Trophoblast cell (in vitro differentiated cells and primary cell): ENCODE measurements around the gene TDRD5.

ENCODE experiments used
- DNase-seq, 2 donors: peaks; one replicate each; pipeline ENCODE4 v3.0.0-alpha.2; 2016
- H2AFZ ChIP-seq: 2 replicates; pipeline ENCODE4 v1.6.1; 2013; ENCODE audit warnings: low read length, moderate library complexity, mild to moderate bottlenecking; ENCODE audit not compliant: insufficient read depth, poor library complexity
- H2AK5ac ChIP-seq: 2 replicates; pipeline ENCODE4 v1.6.1; 2013; ENCODE audit warnings: mild to moderate bottlenecking, low read length
- H2BK120ac ChIP-seq: 2 replicates; pipeline ENCODE4 v1.6.1; 2013; ENCODE audit warnings: low read length, mild to moderate bottlenecking, moderate library complexity; ENCODE audit not compliant: insufficient read depth, poor library complexity
- H2BK12ac ChIP-seq: 2 replicates; pipeline ENCODE4 v1.6.1; 2013; ENCODE audit warnings: mild to moderate bottlenecking, low read length, moderate library complexity
- H2BK5ac ChIP-seq: 2 replicates; pipeline ENCODE4 v1.6.1; 2013; ENCODE audit warnings: low read length, low read depth, moderate library complexity, mild to moderate bottlenecking; ENCODE audit not compliant: poor library complexity
- H3K14ac ChIP-seq: 2 replicates; pipeline ENCODE4 v1.6.1; 2013; ENCODE audit warnings: mild to moderate bottlenecking, low read length
- H3K18ac ChIP-seq: 2 replicates; pipeline ENCODE4 v1.6.1; 2013; ENCODE audit warnings: mild to moderate bottlenecking, low read length
- H3K23ac ChIP-seq: 2 replicates; pipeline ENCODE4 v1.6.1; 2013; ENCODE audit warnings: low read length
- H3K27ac ChIP-seq: 2 replicates; pipeline ENCODE4 v1.5.1; 2013; ENCODE audit warnings: low read depth, mild to moderate bottlenecking, inconsistent platforms, low read length, moderate library complexity
- H3K27me3 ChIP-seq: 2 replicates; pipeline ENCODE4 v1.6.1; 2013; ENCODE audit warnings: inconsistent platforms, mild to moderate bottlenecking, low read length, moderate library complexity; ENCODE audit not compliant: insufficient read depth
- H3K36me3 ChIP-seq, 2 experiments: 1 replicate in 1 of 2; 2 replicates in 1 of 2; pipeline ENCODE4 v1.6.1; 2013; ENCODE audit warnings: low read length in 2 of 2, mild to moderate bottlenecking in 2 of 2, moderate library complexity in 1 of 2; ENCODE audit not compliant: insufficient read depth in 2 of 2, control insufficient read depth in 1 of 2
- H3K4ac ChIP-seq: 2 replicates; pipeline ENCODE4 v1.6.1; 2013; ENCODE audit warnings: low read depth, mild to moderate bottlenecking, low read length, moderate library complexity
- H3K4me1 ChIP-seq, 2 experiments: 1 replicate in 1 of 2; 2 replicates in 1 of 2; pipeline ENCODE4 v1.6.1; 2013; ENCODE audit warnings: low read length in 2 of 2, mild to moderate bottlenecking in 2 of 2, moderate library complexity in 1 of 2; ENCODE audit not compliant: insufficient read depth in 2 of 2, control insufficient read depth in 1 of 2
- H3K4me2 ChIP-seq: 2 replicates; pipeline ENCODE4 v1.6.1; 2013; ENCODE audit warnings: inconsistent platforms, mild to moderate bottlenecking, low read length, moderate library complexity
- H3K4me3 ChIP-seq: 2 replicates; pipeline ENCODE4 v1.5.1; 2013; ENCODE audit warnings: mild to moderate bottlenecking, low read depth, low read length, inconsistent platforms
- H3K79me1 ChIP-seq: one replicate; pipeline ENCODE4 v1.6.1; 2013; ENCODE audit warnings: low read length
- H3K79me2 ChIP-seq: 2 replicates; pipeline ENCODE4 v1.6.1; 2013; ENCODE audit warnings: low read length, mild to moderate bottlenecking; ENCODE audit not compliant: control insufficient read depth, insufficient read depth, poor library complexity
- H3K9ac ChIP-seq: 2 replicates; pipeline ENCODE4 v1.6.1; 2013; ENCODE audit warnings: mild to moderate bottlenecking, low read length
- H3K9me3 ChIP-seq: 2 replicates; pipeline ENCODE4 v1.6.1; 2013; ENCODE audit warnings: low read depth, mild to moderate bottlenecking, control low read depth, inconsistent platforms, low read length; ENCODE audit not compliant: insufficient read depth
- H4K12ac ChIP-seq: 2 replicates; pipeline ENCODE4 v1.6.1; 2013; ENCODE audit warnings: low read depth, mild to moderate bottlenecking, low read length, moderate library complexity
- H4K8ac ChIP-seq: 2 replicates; pipeline ENCODE4 v1.6.1; 2013; ENCODE audit warnings: low read depth, mild to moderate bottlenecking, low read length, moderate library complexity
- H4K91ac ChIP-seq: one replicate; pipeline ENCODE4 v1.6.1; 2013; ENCODE audit warnings: low read depth, mild to moderate bottlenecking, low read length, moderate library complexity
- WGBS: extraction: QIAGEN DNeasy Blood & Tissue Kit; methylation state at CpG from one replicate; pipeline ENCODE4 v1.1.7; 2013; ENCODE audit warnings: missing lambda C conversion rate; ENCODE audit not compliant: insufficient read length, insufficient coverage; ENCODE audit errors: extremely low coverage; 5-methylcytosine and 5-hydroxymethylcytosine counted together

TDRD5 gene

DNA sequence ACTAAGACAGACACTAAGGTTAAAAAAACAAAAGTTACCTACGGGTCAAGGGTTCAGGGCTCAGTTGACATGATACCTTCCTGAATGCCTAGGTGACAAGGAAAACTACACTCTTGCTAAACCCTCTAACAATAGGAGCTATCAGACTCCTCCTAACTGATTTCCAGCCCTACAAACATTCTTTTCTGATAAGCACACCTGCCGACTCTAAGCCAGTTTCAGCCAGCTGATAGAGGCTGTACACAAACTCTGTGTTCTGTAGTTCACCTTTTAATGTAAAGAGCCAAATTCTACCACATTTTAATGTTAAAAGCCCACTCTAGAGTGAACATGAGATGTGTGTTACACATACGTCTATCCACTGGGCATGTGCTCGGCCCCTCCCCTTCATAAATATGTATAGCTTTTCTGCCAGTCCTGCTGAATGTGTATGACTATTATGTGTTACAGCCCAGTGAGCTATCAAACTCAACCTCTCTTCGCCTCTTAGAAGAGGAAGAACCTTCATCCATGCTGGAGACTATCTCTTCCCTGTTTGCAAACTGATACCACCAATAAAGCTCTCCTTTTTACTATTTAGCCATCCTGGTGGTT, 111.4 kb downstream of the TDRD5 start:
- Histone ChIP-seq H3K4ac (no peak overlapping the region), H3K79me2 (no peaks in the 10 kb centered on the region), H3K9me3 (no peaks in the 10 kb centered on the region), H2AK5ac (no peak overlapping the region), H4K8ac (no peak overlapping the region), H4K91ac (no peak overlapping the region), H3K18ac (no peak overlapping the region), H2BK5ac (no peak overlapping the region), H2BK120ac (no peak overlapping the region), H2BK12ac (no peak overlapping the region), H3K27me3 (no peaks in the 10 kb centered on the region), H3K4me3 (no peak overlapping the region), H3K23ac (no peak overlapping the region), H3K27ac (no peak overlapping the region), H2AFZ (no peak overlapping the region), H4K12ac (no peak overlapping the region), H3K79me1 (no peaks in the 10 kb centered on the region), H3K4me1 (no peaks in the 10 kb centered on the region), H3K14ac (no peak overlapping the region), H3K36me3 (no peaks in the 10 kb centered on the region), H3K9ac (no peak overlapping the region), H3K4me2 (no peak overlapping the region)
- peak in 1 of 2 donors; percentile 3 for DNase-seq
- no CpG with 5 or more reads among the region's 5 CpGs for WGBS

DNA sequence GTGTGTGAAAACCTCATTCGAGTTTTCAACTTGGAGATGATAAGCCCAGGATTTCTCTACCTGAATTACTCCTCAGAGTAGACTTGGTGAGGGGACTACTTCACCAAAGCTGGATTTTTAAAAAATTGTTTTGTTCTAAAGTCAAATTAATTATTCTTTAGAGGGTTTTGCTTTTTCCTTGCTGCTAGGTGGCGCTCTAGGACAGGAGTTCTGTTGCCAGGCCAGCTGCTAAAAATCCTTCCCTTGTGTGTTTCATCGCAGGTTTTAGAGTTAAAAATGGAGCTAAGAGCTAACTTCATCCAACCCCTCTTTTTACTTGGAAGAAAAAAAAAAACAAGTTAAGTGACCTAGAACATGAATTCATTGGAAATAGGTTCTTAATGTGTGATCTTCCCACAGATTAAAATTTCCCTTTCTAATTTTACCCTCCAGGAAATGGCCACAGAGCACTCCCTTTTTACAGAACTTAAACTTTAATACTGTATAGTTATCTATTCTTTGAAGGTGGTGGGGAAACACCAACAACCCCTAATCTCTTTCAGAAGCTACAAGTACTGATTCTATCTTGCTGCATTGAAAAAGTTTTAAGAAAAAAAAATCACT, 114.8 kb downstream of the TDRD5 start:
- no peaks in the 10 kb centered on the region for H3K9me3 ChIP-seq
- H3K4ac ChIP-seq, result no peak overlapping the region
- H3K79me2 ChIP-seq, result no peaks in the 10 kb centered on the region
- no peaks in the 10 kb centered on the region for H3K36me3 ChIP-seq
- H3K14ac ChIP-seq, result no peak overlapping the region
- H4K12ac ChIP-seq, result no peak overlapping the region
- H3K27me3 ChIP-seq, result no peaks in the 10 kb centered on the region
- no peak overlapping the region for H2AFZ ChIP-seq
- H2BK5ac ChIP-seq, result no peak overlapping the region
- no peak overlapping the region for H2BK120ac ChIP-seq
- no peaks in the 10 kb centered on the region for H3K4me1 ChIP-seq
- DNase-seq, result peak; percentile 18 to 79
- no peak overlapping the region for H4K91ac ChIP-seq
- no CpG with 5 or more reads among the region's 3 CpGs for WGBS
- no peak overlapping the region for H2BK12ac ChIP-seq
- H3K27ac ChIP-seq, result no peak overlapping the region
- no peak overlapping the region for H3K4me2 ChIP-seq
- H2AK5ac ChIP-seq, result no peak overlapping the region
- no peaks in the 10 kb centered on the region for H3K79me1 ChIP-seq
- H3K23ac ChIP-seq, result no peak overlapping the region
- no peak overlapping the region for H4K8ac ChIP-seq
- H3K18ac ChIP-seq, result no peak overlapping the region
- H3K9ac ChIP-seq, result no peak overlapping the region
- H3K4me3 ChIP-seq, result no peak overlapping the region

DNA sequence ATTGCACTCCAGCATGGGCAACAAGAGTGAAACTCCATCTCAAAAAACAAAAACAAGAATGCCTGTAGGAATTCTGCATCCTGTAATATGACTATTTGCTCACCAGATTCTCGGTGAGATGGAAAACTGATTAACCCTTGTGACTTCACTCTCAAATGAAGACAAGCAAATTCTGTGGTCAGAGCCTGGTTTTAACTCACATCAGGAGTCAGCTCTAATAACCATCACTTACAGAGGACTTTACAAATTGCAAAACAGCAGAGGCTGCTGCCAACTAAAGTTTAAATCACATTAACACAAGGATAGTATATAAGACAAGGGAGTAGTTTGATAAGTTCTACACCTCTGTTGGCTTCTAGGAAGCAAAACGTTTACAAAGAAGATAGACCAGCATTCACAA, 115.8 kb downstream of the TDRD5 start:
- no CpG with 5 or more reads among the region's 2 CpGs for WGBS

DNA sequence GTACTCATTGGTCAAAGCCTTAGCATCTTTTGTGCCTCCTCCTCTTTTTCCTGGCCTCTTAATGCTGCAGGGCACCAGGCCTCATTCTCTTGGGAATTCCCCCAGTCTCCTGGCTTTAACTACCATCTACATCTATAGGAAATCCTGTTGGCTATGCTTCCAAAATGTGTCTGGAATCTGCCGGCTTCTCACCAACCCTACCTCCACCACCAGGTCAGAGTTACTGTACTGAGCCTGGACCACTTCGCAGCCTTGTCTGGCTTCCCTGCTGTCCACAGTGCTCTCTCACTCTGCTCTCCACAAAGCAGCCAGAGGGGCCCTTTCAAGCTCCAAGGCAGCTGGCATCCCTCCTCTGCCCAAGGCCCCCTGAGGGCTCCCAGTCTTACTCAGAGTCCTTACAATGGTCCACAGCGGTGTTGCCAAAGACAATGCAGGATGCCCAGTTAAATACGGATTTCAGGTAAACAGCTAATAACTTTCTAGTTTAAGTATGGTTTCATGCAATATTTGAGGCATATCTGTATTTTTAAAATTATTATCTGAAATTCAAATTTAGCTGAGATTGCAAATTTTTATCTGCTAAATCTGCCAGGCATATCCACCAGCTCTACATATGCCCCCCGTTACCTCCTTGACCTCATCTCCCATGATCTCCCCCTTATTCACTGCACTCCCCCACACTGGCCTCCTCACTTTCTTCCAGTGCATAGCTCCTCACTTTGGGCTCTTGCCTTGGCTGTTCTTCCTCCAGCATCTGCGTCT, 117.0 kb downstream of the TDRD5 start:
- no peak overlapping the region for H3K18ac ChIP-seq
- H3K79me1 ChIP-seq, result no peaks in the 10 kb centered on the region
- no peak overlapping the region for H2BK5ac ChIP-seq
- no peak overlapping the region for H4K91ac ChIP-seq
- no peak overlapping the region for H3K4me3 ChIP-seq
- no peak overlapping the region for H3K9ac ChIP-seq
- H3K23ac ChIP-seq, result no peak overlapping the region
- H3K36me3 ChIP-seq, result no peaks in the 10 kb centered on the region
- no peak overlapping the region for H4K8ac ChIP-seq
- no peak overlapping the region for H3K14ac ChIP-seq
- H2AFZ ChIP-seq, result no peak overlapping the region
- no peaks in the 10 kb centered on the region for H3K4me1 ChIP-seq
- H3K27ac ChIP-seq, result no peak overlapping the region
- H4K12ac ChIP-seq, result no peak overlapping the region
- H3K4ac ChIP-seq, result no peak overlapping the region
- no CpG with 5 or more reads among the region's 6 CpGs for WGBS
- no peak overlapping the region for H2BK120ac ChIP-seq
- H3K27me3 ChIP-seq, result no peaks in the 10 kb centered on the region
- H3K79me2 ChIP-seq, result no peaks in the 10 kb centered on the region
- no peak overlapping the region for H2AK5ac ChIP-seq
- no peaks in the 10 kb centered on the region for H3K9me3 ChIP-seq
- DNase-seq, result no peak
- H2BK12ac ChIP-seq, result no peak overlapping the region
- H3K4me2 ChIP-seq, result no peak overlapping the region

More for the DNA sequence above, 115.8 kb downstream of the TDRD5 start:
- H3K18ac ChIP-seq, result no peak overlapping the region
- H2AK5ac ChIP-seq, result no peak overlapping the region
- no peak for DNase-seq
- no peak overlapping the region for H3K9ac ChIP-seq
- no peak overlapping the region for H3K27ac ChIP-seq
- H3K4ac ChIP-seq, result no peak overlapping the region
- H4K91ac ChIP-seq, result no peak overlapping the region
- no peak overlapping the region for H3K23ac ChIP-seq
- no peak overlapping the region for H3K4me3 ChIP-seq
- no peaks in the 10 kb centered on the region for H3K4me1 ChIP-seq
- H3K9me3 ChIP-seq, result no peaks in the 10 kb centered on the region
- no peaks in the 10 kb centered on the region for H3K79me1 ChIP-seq
- H4K8ac ChIP-seq, result no peak overlapping the region
- no peak overlapping the region for H2BK120ac ChIP-seq
- H3K79me2 ChIP-seq, result no peaks in the 10 kb centered on the region
- no peaks in the 10 kb centered on the region for H3K36me3 ChIP-seq
- H2AFZ ChIP-seq, result no peak overlapping the region
- H3K14ac ChIP-seq, result no peak overlapping the region
- H3K27me3 ChIP-seq, result no peaks in the 10 kb centered on the region
- H4K12ac ChIP-seq, result no peak overlapping the region
- H2BK5ac ChIP-seq, result no peak overlapping the region
- no peak overlapping the region for H2BK12ac ChIP-seq
- H3K4me2 ChIP-seq, result no peak overlapping the region
